SK-N-SH (cell line): ENCODE results near the gene LENEP. TPM values are rescaled to one million over a fixed set of nuclear protein-coding genes. Genes with fewer than 3 reads are reported as not detected.

Experiments
- CTCF ChIA-PET: fragments of 300-600, 350-600 bp; formaldehyde crosslinking; extraction: SDS; loops from one replicate; lab custom pipeline; 2021; lab: Yijun Ruan, JAX
- POLR2A ChIA-PET: fragments of 350-600 bp; sonication (Branson Sonifier 250); formaldehyde crosslinking; extraction: SDS; loops from one replicate; lab custom pipeline; 2020; ENCODE audit warnings: antibody characterized with exemption, inconsistent platforms; lab: Yijun Ruan, JAX
- DNase-seq: peaks from one replicate; pipeline ENCODE4 v3.0.0; 2012
- H2AFZ ChIP-seq: fragments of 200-600 bp; sonication (generic); 2 replicates; pipeline ENCODE4 v1.8.1; 2016; ENCODE audit warnings: antibody characterized with exemption, mild to moderate bottlenecking, low read depth
- H3F3A ChIP-seq: fragments of 200-600 bp; sonication (generic); replicated peaks from 2 replicates; pipeline ENCODE3; 2016; ENCODE audit warnings: antibody characterized with exemption, mild to moderate bottlenecking; ENCODE audit not compliant: insufficient read depth
- H3K27ac ChIP-seq, 2 experiments: fragments of 200-500 bp in 1 of 2; fragments of 200-600 bp in 1 of 2; sonication (Bioruptor generic) in 1 of 2; sonication (generic), shearing (Covaris generic) in 1 of 2; 2 replicates each; pipeline versions ENCODE4 v1.5.1 to v1.6.1; 2014 to 2016; ENCODE audit warnings: low read depth in 2 of 2, inconsistent platforms in 1 of 2, low read length in 1 of 2, mild to moderate bottlenecking in 1 of 2, mixed read lengths in 1 of 2
- H3K27me3 ChIP-seq: fragments of 200-600 bp; sonication (generic), shearing (Covaris generic); 2 replicates; pipeline ENCODE4 v1.6.1; 2016; ENCODE audit warnings: mixed run types; ENCODE audit not compliant: insufficient read depth
- H3K36me3 ChIP-seq, 2 experiments: fragments of 200-500 bp in 1 of 2; fragments of 200-600 bp in 1 of 2; sonication (Bioruptor generic) in 1 of 2; sonication (generic) in 1 of 2; replicated peaks in 1 of 2; 2 replicates each; pipeline versions ENCODE3 to v1.5.1; 2014 to 2016; ENCODE audit warnings: low read length in 1 of 2, mild to moderate bottlenecking in 1 of 2; ENCODE audit not compliant: insufficient read depth in 2 of 2, control insufficient read depth in 1 of 2
- H3K4me1 ChIP-seq, 2 experiments: fragments of 200-500 bp in 1 of 2; fragments of 200-600 bp in 1 of 2; sonication (Bioruptor generic) in 1 of 2; sonication (generic), shearing (Covaris generic) in 1 of 2; 2 replicates each; pipeline versions ENCODE4 v1.5.1 to v1.6.1; 2014 to 2016; ENCODE audit warnings: low read depth in 1 of 2, low read length in 1 of 2, mixed run types in 1 of 2; ENCODE audit not compliant: insufficient read depth in 2 of 2, control insufficient read depth in 1 of 2
- H3K4me2 ChIP-seq: fragments of 200-600 bp; sonication (generic), shearing (Covaris generic); 2 replicates; pipeline ENCODE4 v1.6.1; 2017; ENCODE audit warnings: mixed run types
- H3K4me3 ChIP-seq, 2 experiments: fragments of 200-500 bp in 1 of 2; fragments of 200-600 bp in 1 of 2; sonication (Bioruptor generic) in 1 of 2; sonication (generic), shearing (Covaris generic) in 1 of 2; 2 replicates each; pipeline versions ENCODE4 v1.5.1 to v1.8.1; 2014 to 2016; ENCODE audit warnings: low read depth in 2 of 2, inconsistent platforms in 1 of 2, low read length in 1 of 2, mild to moderate bottlenecking in 1 of 2, mixed read lengths in 1 of 2, moderate library complexity in 1 of 2
- H3K79me2 ChIP-seq: fragments of 200-600 bp; sonication (generic); 2 replicates; pipeline ENCODE4 v1.8.1; 2017; ENCODE audit warnings: mild to moderate bottlenecking; ENCODE audit not compliant: insufficient read depth
- H3K9ac ChIP-seq: fragments of 200-600 bp; sonication (generic); 2 replicates; pipeline ENCODE4 v1.6.1; 2017; ENCODE audit warnings: mixed run types
- H3K9me2 ChIP-seq: fragments of 200-600 bp; sonication (generic); 2 replicates; pipeline ENCODE4 v1.6.1; 2017; ENCODE audit warnings: mixed run types
- H3K9me3 ChIP-seq: fragments of 200-600 bp; sonication (generic); 2 replicates; pipeline ENCODE4 v1.6.1; 2017; ENCODE audit warnings: mixed run types, mild to moderate bottlenecking, moderate library complexity
- H4K20me1 ChIP-seq: fragments of 200-600 bp; sonication (generic); 2 replicates; pipeline ENCODE4 v1.6.1; 2017; ENCODE audit warnings: mild to moderate bottlenecking, mixed run types; ENCODE audit not compliant: insufficient read depth
- CHD2 ChIP-seq: fragments of 150-350 bp; IDR thresholded peaks from 2 replicates; pipeline ENCODE4 v1.6.1; 2018; ENCODE audit warnings: low read length; ENCODE audit not compliant: partially characterized antibody
- ELF1 ChIP-seq: IDR thresholded peaks from 2 replicates; pipeline ENCODE4 v1.4.0; 2012
- EP300 ChIP-seq, 2 experiments: IDR thresholded peaks; 2 replicates each; pipeline versions ENCODE4 v1.4.0 to v1.6.1; 2012; ENCODE audit warnings: borderline replicate concordance in 1 of 2, low read depth in 1 of 2, low read length in 1 of 2
- FOXJ3 ChIP-seq: sonication (generic); formaldehyde crosslinking; IDR thresholded peaks from 2 replicates; pipeline ENCODE4 v1.5.1; 2020; ENCODE audit warnings: mild to moderate bottlenecking, missing genetic modification reagents
- FOXM1 ChIP-seq: IDR thresholded peaks from 2 replicates; pipeline ENCODE4 v1.4.0; 2012; ENCODE audit warnings: low read depth, mild to moderate bottlenecking
- GATA2 ChIP-seq: sonication (generic); formaldehyde crosslinking; IDR thresholded peaks from 2 replicates; pipeline ENCODE4 v1.5.0; 2020; ENCODE audit warnings: mild to moderate bottlenecking, missing genetic modification reagents
- MEF2A ChIP-seq: IDR thresholded peaks from 2 replicates; pipeline ENCODE4 v1.4.0; 2012; ENCODE audit warnings: low read depth, borderline replicate concordance
- MXI1 ChIP-seq: IDR thresholded peaks from 2 replicates; pipeline ENCODE4 v1.6.1; 2012; ENCODE audit warnings: mild to moderate bottlenecking, low read depth, low read length, improper control_type of control experiment
- RAD21 ChIP-seq: IDR thresholded peaks from 2 replicates; pipeline ENCODE4 v1.6.1; 2012; ENCODE audit warnings: mild to moderate bottlenecking, low read length
- RCOR1 ChIP-seq: fragments of 150-350 bp; IDR thresholded peaks from 2 replicates; pipeline ENCODE4 v1.6.1; 2017; ENCODE audit warnings: antibody characterized with exemption, low read length
- RFX5 ChIP-seq: IDR thresholded peaks from 2 replicates; pipeline ENCODE4 v1.6.1; 2012; ENCODE audit warnings: mild to moderate bottlenecking, improper control_type of control experiment, low read length
- SIN3A ChIP-seq: IDR thresholded peaks from 2 replicates; pipeline ENCODE4 v1.6.1; 2012; ENCODE audit warnings: low read depth, mild to moderate bottlenecking, low read length, moderate library complexity, borderline replicate concordance
- SMC3 ChIP-seq: IDR thresholded peaks from 2 replicates; pipeline ENCODE4 v1.6.1; 2012; ENCODE audit warnings: low read depth, low read length, improper control_type of control experiment
- TEAD4 ChIP-seq: IDR thresholded peaks from 2 replicates; pipeline ENCODE4 v1.4.0; 2012; ENCODE audit warnings: mild to moderate bottlenecking, borderline replicate concordance; ENCODE audit not compliant: insufficient read depth
- YY1 ChIP-seq: IDR thresholded peaks from 2 replicates; pipeline ENCODE4 v1.4.0; 2012; ENCODE audit warnings: low read depth, mild to moderate bottlenecking
- whole genome bisulfite sequencing: methylation state at CpG from one replicate; pipeline ENCODE4 v1.1.6; 2017; ENCODE audit warnings: low lambda C conversion rate; 5-methylcytosine and 5-hydroxymethylcytosine counted together
- polyA plus RNA-seq, 3 experiments: library from polyadenylated mRNA; depleted of rRNA; stranded (reverse); fragments of >200 nt; gene quantifications; 2 replicates each; pipeline ENCODE4 v1.2.3, GENCODE V29; 2012
- TF ChIP-seq, protein P1 (sequence below): fragments of 150-350 bp; IDR thresholded peaks from 2 replicates; pipeline ENCODE4 v1.6.1; 2017; ENCODE audit warnings: antibody characterized with exemption, low read length, low read depth, borderline replicate concordance
- TF ChIP-seq, protein P2 (sequence below): fragments of 150-350 bp; IDR thresholded peaks from 2 replicates; pipeline ENCODE4 v1.6.1; 2016; ENCODE audit warnings: mild to moderate bottlenecking, low read depth, low read length
- TF ChIP-seq, protein P3 (sequence below): IDR thresholded peaks from 2 replicates; pipeline ENCODE4 v1.4.0; 2012; ENCODE audit warnings: low read depth
- TF ChIP-seq, protein P4 (sequence below): IDR thresholded peaks from 2 replicates; pipeline ENCODE4 v1.4.0; 2012; ENCODE audit warnings: low read depth, borderline replicate concordance
- TF ChIP-seq, protein P5 (sequence below): IDR thresholded peaks from 2 replicates; pipeline ENCODE4 v1.4.0; 2012; ENCODE audit warnings: low read depth, borderline replicate concordance

The LENEP gene
- polyA plus RNA-seq, 1 of the 3 experiments (the other 2 are of a cell fraction): not detected

DNA sequence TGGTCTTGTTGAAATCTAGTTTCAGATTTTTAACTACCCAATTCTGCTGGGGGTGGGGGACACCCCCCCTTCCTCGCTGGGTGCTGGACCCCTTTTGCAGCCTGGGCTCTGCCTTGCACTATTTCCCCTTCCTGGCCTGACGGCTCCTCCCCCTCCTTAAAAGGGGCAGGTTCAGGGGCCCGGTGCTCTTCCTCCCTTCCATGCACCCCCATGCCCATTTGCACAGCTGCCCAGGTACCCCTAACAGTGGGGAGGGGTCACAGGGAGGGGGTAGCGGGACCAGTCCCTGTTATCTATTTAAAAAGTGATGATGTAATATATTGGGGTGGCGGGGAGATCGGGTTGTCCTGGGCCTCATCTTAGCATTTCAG lies 24.5 kb downstream of the LENEP start:
- WGBS: 72% methylated on average over 4 of the region's 6 CpGs
- H2AFZ ChIP-seq: no peak overlapping the region
- H3K27ac ChIP-seq: no peak overlapping the region
- H3K4me3 ChIP-seq: no peak overlapping the region
- no peaks in the 10 kb centered on the region for H3K27me3 ChIP-seq
- no peaks in the 10 kb centered on the region for H3K79me2 ChIP-seq
- no peaks in the 10 kb centered on the region for H4K20me1 ChIP-seq
- DNase-seq: no peak
- no peaks in the 10 kb centered on the region for H3K9me3 ChIP-seq
- H3K9me2 ChIP-seq: no peaks in the 10 kb centered on the region
- ChIA-PET POLR2A (interaction anchor here (0.6 to 0.9 kb wide), 3 partner anchors 14 to 62 kb away, joined by 3 to 4 read pairs (median 3); partner anchors contain the start of genes PBXIP1 and PYGO2), CTCF (interaction anchor here (0.6 to 9.3 kb wide), 40 partner anchors 8 to 462 kb away, joined by 3 to 149 read pairs (median 8); partner anchors contain the start of genes ADAM15, CKS1B, DCST1 and DCST2)
- H3K4me1 ChIP-seq: peaks cover 0 to 8% of the 10 kb centered on the region in 2 experiments; a peak in 1 of 4 replicates
- no peak overlapping the region for H3K4me2 ChIP-seq
- H3F3A ChIP-seq: peaks cover 6% of the 10 kb centered on the region
- H3K9ac ChIP-seq: no peak overlapping the region
- H3K36me3 ChIP-seq: peaks cover 0 to 22% of the 10 kb centered on the region in 2 experiments
- no peak for TF ChIP-seq SMC3
- TF ChIP-seq SIN3A: no peak
- TF ChIP-seq RCOR1: no peak
- TF ChIP-seq, protein P1, sequence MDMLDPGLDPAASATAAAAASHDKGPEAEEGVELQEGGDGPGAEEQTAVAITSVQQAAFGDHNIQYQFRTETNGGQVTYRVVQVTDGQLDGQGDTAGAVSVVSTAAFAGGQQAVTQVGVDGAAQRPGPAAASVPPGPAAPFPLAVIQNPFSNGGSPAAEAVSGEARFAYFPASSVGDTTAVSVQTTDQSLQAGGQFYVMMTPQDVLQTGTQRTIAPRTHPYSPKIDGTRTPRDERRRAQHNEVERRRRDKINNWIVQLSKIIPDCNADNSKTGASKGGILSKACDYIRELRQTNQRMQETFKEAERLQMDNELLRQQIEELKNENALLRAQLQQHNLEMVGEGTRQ: no peak

DNA sequence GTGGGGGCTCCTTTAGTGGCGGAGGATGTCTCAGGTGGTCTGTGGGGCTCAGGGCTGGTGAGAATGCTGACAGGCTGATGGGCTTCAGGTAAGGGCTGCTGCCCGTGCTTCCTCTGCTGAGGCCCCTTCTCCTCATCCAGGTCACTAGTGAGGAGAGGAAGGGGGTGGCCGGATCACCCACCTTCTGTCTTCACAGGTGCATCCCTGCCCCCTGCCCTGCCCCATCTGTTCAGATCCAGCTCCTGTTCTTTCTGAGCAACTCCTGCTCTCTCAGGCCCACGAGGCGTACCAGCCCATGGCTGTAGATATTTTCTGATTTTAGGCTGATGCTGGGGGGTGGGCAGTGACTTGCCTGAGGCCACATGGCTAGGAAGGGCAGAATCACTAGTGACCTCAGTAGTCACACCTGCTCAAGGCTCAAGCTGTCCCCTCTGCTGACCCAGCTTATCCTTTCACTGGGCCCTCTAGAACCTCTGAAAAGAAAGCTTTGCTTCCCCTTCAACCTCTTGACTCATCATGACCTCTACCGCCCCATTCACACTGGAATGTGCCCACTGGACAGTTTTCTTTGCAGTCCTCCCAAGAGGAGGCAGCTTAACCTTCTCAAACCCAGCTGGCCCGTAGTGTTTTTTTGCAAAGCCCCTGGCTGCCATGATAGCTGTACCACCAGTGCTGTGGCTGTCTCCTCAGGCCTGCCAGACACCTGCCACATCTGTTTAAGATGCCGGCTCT lies 25.4 kb downstream of the LENEP start:
- H4K20me1 ChIP-seq: no peaks in the 10 kb centered on the region
- H3K9me2 ChIP-seq: no peaks in the 10 kb centered on the region
- TF ChIP-seq MXI1 (no peak), SMC3 (no peak), EP300 (IDR thresholded peaks at IDR 0.05; ENCODE audit: borderline replicate concordance in 1 of 2, low read depth in 1 of 2, low read length in 1 of 2) (no peak), YY1 (no peak), FOXJ3 (CRISPR knock-in tag) (no peak), CHD2 (no peak), ELF1 (no peak), TEAD4 (no peak), RAD21 (no peak), MEF2A (no peak), RFX5 (no peak), GATA2 (CRISPR knock-in tag) (no peak), FOXM1 (no peak)
- TF ChIP-seq, protein P2, sequence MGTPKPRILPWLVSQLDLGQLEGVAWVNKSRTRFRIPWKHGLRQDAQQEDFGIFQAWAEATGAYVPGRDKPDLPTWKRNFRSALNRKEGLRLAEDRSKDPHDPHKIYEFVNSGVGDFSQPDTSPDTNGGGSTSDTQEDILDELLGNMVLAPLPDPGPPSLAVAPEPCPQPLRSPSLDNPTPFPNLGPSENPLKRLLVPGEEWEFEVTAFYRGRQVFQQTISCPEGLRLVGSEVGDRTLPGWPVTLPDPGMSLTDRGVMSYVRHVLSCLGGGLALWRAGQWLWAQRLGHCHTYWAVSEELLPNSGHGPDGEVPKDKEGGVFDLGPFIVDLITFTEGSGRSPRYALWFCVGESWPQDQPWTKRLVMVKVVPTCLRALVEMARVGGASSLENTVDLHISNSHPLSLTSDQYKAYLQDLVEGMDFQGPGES: no peak
- TF ChIP-seq, protein P3, sequence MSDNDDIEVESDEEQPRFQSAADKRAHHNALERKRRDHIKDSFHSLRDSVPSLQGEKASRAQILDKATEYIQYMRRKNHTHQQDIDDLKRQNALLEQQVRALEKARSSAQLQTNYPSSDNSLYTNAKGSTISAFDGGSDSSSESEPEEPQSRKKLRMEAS: no peak
- TF ChIP-seq, protein P4, sequence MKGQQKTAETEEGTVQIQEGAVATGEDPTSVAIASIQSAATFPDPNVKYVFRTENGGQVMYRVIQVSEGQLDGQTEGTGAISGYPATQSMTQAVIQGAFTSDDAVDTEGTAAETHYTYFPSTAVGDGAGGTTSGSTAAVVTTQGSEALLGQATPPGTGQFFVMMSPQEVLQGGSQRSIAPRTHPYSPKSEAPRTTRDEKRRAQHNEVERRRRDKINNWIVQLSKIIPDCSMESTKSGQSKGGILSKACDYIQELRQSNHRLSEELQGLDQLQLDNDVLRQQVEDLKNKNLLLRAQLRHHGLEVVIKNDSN: no peak
- TF ChIP-seq, protein P5, sequence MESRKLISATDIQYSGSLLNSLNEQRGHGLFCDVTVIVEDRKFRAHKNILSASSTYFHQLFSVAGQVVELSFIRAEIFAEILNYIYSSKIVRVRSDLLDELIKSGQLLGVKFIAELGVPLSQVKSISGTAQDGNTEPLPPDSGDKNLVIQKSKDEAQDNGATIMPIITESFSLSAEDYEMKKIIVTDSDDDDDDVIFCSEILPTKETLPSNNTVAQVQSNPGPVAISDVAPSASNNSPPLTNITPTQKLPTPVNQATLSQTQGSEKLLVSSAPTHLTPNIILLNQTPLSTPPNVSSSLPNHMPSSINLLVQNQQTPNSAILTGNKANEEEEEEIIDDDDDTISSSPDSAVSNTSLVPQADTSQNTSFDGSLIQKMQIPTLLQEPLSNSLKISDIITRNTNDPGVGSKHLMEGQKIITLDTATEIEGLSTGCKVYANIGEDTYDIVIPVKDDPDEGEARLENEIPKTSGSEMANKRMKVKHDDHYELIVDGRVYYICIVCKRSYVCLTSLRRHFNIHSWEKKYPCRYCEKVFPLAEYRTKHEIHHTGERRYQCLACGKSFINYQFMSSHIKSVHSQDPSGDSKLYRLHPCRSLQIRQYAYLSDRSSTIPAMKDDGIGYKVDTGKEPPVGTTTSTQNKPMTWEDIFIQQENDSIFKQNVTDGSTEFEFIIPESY: no peak
- TF ChIP-seq, all 33 proteins: peak for 0
- peaks cover 6% of the 10 kb centered on the region for H3F3A ChIP-seq
- no peak overlapping the region for H3K4me2 ChIP-seq
- ChIA-PET CTCF (interaction anchor here (1.4 to 9.3 kb wide), 14 partner anchors 15 to 459 kb away, joined by 5 to 149 read pairs (median 16); partner anchors contain the start of genes ADAM15, DCST1, DCST2 and EFNA4), POLR2A (interaction anchor here (0.6 kb wide), 1 partner anchor 24 kb away, joined by 4 read pairs; no protein-coding TSS in a partner anchor)
- no peaks in the 10 kb centered on the region for H3K9me3 ChIP-seq
- peaks cover 0 to 10% of the 10 kb centered on the region in 2 experiments; a peak in 1 of 4 replicates for H3K4me1 ChIP-seq
- peaks cover 0 to 22% of the 10 kb centered on the region in 2 experiments for H3K36me3 ChIP-seq
- no peaks in the 10 kb centered on the region for H3K79me2 ChIP-seq
- H3K9ac ChIP-seq: no peak overlapping the region
- H3K4me3 ChIP-seq: no peak overlapping the region
- 93% methylated on average over 6 of the region's 8 CpGs for WGBS
- H2AFZ ChIP-seq: no peak overlapping the region
- H3K27ac ChIP-seq: no peak overlapping the region
- H3K27me3 ChIP-seq: no peaks in the 10 kb centered on the region
- DNase-seq: no peak
